HG03066 (cell line): ENCODE data around the gene RCC2.
"Not testable (repeated sequence)": the region's sequence is repeated elsewhere in the genome, so short reads cannot be mapped to it uniquely, and the experiment has no call there.

Source experiments
- ATAC-seq: cut with Tn5 transposase; IDR thresholded peaks from one replicate; pipeline ENCODE4 v1.9.1; 2021; ENCODE audit warnings: low read depth; ENCODE audit not compliant: unreplicated experiment

RCC2 gene

GRCh38 chr1:17422461-17422860 is 17.0 kb downstream of the RCC2 start:
- ATAC-seq = no peak

DNA sequence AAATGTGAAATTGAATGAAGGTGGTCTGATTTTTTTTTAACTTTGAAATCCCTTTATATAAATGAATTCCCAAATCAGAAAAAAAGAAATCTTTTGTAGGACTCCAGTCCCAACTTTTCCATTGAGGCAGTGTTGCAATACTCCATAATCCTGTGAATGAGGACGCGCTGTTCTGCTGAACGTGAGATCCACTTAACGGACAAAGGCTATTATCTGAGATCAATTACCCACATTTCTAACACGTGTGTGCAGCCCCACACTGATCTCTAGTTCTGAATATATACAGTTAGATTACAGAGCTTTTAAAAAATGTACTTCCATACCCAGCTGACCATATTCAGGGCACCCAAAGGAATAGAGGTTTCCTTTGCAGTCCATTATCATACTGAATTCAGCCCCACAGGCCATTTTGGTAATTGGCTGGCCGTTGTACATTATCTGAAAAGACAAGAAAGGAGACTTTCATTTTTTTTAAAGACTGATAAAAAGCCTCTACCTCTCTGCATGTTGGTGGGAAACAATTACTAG is 19.0 kb downstream of the RCC2 start:
- no peak for ATAC-seq

DNA sequence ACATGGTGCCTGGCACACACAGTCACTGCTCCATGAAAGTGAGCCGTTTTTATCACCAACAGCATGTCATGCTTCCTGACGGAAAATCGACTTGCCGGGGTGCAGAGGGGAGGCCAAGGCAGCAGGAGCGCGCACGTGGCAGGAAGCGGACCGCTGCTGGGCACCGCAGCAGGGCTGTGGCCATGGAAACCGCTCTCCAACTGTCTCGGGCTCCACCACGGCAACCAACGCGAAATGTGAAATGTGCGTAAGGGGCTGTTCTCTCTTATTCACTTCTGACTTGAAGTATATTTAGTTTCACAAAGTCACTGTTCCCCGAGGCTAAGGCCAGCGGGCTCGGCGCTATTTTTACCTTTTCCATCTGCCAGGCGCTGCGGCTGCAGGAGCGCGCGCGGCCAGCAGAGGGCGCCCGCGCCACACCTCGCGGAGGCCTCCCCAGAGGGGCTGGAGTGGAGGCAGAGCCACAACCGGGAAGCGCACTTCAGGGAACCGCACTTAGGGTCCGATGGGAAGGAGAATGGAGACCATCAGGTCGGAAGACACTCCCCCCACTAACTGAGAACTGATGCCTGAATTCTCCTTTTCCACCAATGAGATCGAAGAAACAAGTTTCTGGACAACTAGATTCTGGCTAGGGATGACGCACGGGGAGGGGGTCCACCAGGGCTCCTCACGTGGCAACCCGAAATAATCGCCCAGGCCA is 19.7 kb downstream of the RCC2 start:
- ATAC-seq = no peak

DNA sequence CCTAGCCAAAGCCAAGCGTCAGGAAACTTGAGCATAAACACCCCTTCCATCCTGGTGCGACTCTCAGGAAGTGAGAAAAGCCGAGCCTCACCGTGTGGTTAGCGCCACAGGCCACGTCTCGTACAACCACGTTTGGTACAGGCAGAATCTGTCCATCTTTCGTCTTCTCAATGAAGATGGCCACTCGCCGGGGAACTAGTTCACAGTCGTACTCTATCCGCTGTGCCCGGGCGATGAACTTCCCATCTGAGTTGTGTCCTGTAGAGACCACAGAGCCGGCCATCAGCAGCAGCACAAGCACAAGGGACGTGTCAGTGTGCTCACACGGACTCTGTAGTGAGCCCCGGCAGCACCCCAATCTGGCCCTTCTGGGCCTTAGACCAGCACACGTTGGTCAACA is 23.1 kb downstream of the RCC2 start:
- no peak for ATAC-seq

GRCh38 chr1:17414022-17414421 is 25.5 kb downstream of the RCC2 start:
- ATAC-seq = no peak

- no peak for ATAC-seq
Measured at GRCh38 chr1:17412093-17412870, 27.2 kb downstream of the RCC2 start.

GRCh38 chr1:17409391-17409811 is 30.1 kb downstream of the RCC2 start:
- no peak for ATAC-seq

DNA sequence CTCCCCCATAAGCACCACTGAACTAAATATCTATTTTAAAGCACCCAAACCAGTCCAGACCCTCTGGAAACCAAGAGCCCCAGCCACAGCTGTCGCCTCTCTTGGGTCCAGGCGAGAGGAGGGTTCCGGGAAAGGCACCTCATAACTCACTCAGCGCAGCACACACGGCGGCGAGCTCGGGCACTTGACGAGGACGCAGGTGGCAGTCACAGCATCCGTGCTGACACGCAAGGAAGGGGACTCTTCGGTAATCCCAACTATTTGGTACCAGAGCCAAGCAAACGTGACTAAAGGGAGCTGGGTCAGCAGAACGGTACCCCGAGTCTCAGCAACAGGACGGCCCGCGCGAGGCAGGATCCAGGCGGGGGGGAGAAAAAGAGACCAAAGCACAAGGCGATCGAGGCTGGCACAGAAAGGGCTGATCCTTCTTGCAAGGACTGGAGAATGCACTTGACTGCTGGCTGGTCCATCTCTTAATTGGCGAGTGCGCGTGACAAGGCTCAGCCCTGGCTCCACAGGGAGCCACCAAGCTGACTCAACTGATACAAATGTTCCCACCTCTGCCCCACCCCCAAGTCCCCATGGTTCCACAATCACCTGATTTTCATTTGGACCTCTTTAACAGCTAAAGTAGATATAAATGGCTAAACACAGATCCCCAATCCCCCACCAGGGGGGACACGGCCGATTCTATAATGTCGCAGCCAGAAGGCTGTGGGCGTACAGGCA is 31.5 kb downstream of the RCC2 start:
- not testable (repeated sequence) for ATAC-seq

- ATAC-seq = not testable (repeated sequence)
Measured at GRCh38 chr1:17406760-17407475, 32.6 kb downstream of the RCC2 start.

- ATAC-seq = no peak
Measured at GRCh38 chr1:17405898-17406759, 33.3 kb downstream of the RCC2 start.

DNA sequence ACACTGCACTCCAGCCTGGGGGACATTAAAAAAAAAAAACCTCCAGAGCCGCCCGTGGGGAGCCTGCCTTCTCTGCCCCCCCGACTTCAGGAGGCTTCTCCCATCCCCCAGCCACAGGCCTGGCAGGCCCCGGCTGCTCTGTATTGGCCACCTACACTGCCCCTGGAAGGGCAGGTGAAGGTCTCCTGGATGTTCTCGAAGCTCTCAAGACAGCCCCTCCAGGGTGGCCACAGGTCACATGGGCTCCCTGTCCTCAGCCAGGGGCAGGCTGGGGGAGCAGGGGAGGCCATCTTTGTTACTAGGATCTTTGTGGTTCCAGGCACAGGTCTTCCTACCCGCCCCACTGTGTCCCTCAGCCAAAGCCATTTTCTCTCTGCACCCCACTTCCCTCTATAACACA is 34.7 kb downstream of the RCC2 start:
- ATAC-seq = no peak

GRCh38 chr1:17404034-17404684 is 35.3 kb downstream of the RCC2 start:
- no peak for ATAC-seq

DNA sequence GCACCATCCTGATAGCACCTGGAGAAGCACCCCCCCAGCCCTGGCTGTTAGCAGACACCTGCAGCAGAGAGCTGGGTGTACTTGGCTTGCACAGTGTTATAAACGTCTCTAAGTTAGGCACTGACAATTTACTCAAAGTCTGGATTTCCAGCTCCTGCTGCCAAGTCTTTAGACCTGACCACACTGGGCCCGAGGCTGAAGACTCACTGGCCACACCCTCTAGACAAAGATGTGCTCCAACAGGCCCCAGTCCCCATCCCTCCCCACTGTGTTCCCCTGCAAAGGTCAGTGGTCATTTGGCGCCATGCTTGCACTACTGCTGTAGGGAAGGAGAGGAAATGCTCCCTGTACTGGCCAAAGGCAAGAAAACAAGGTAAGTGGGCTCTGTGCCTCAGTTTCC is 36.4 kb downstream of the RCC2 start:
- no peak for ATAC-seq

- no peak for ATAC-seq
Measured at GRCh38 chr1:17401841-17402240, 37.6 kb downstream of the RCC2 start.

DNA sequence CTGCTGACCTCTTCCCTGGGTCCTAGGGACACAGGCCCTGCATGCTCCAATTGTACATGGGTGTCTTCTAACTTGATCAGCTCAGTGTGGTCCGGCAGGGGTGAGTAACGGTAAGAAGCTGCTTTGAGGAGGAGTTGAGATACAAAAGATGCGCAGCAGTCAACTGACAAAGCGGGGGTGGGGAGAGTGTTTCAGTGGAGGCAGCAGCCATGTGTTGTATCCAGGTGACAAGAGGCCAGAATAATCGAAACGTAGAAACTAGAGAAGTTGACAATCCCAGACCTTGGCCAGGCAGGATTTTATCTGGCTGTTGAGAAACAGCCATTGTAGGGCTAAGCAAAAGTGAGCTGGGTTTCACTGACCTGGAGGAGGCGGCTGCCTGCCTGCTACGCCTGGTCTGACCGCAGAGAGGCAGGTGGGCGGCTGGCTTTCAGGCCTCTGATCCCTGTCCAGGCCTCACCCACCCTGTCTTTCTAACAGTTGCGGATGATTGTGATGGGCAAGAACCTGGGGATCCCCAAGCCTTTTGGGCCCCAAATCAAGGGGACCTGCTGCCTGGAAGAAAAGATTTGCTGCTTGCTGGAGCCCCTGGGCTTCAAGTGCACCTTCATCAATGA is 38.6 kb downstream of the RCC2 start:
- no peak for ATAC-seq

- ATAC-seq = no peak
Measured at GRCh38 chr1:17397910-17398695, 41.4 kb downstream of the RCC2 start.

GRCh38 chr1:17393230-17393629 is 46.2 kb downstream of the RCC2 start:
- no peak for ATAC-seq

DNA sequence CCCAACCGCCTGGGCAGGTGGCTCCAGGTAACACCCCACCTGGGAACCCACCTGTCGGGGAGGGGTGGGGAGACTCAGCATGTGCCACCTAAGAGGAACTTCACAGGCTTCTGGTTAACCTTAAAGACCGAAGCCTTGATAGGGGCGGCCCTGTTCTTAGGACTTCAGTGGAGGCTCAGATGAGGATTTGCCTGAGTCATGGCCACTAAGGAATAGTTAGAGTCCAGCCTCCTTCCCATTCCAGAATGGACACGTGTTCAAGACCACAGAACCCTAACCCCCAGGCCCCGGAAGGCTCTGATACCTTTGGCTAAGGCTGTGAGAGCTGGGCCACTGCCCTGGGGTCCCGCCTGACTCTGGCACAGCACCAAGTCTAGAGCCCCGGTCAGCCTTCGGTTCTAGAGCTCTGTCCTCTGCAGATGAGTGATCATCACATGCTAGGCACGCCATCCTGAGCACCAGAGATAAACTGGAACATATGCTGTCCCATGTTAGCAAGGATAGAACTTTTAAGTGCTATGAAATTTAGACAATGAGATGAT is 47.2 kb downstream of the RCC2 start:
- no peak for ATAC-seq
